SU-DHL-6 (cell line): Measurements from ENCODE around the gene CXCR5.

Experiments used
- CTCF ChIP-seq: fragments of 200-600 bp; sonication (generic); IDR thresholded peaks from one replicate; pipeline ENCODE4 v1.5.1; 2017; ENCODE audit warnings: antibody characterized with exemption, mild to moderate bottlenecking, low read length, moderate library complexity; ENCODE audit not compliant: insufficient read depth, poor library complexity, severe bottlenecking
- EZH2phosphoT487 ChIP-seq: fragments of 200-600 bp; sonication (generic), shearing (Covaris generic); conservative IDR thresholded peaks from 2 replicates; pipeline ENCODE4 v1.6.1; 2018; ENCODE audit warnings: mild to moderate bottlenecking, antibody characterized with exemption, low read length, moderate library complexity, mixed read lengths

DNA sequence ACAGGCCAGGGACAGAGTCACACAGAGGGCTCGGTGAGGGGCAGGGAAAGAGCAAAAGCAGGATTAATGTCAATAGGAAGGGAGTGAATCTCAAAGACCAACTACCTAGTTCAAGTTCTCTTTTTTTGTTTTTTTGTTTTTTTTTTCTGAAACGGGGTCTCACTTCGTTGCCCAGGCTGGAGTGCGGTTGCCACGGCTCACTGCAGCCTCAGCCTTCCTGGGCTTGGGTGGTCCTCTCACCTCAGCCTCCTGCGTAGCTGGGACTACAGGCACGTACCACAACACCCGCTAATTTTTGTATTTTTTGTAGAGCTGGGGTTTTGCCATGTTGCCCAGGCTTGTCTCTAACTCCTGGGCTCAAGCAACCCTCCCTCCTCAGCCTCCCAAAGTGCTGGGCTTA, 51.7 kb downstream of the CXCR5 start:
- TF ChIP-seq CTCF (no peak), EZH2phosphoT487 (no peak)
